Loucy (cell line): ENCODE measurements around the gene TMEM14A.
"Not testable (repeated sequence)": the region's sequence is repeated elsewhere in the genome, so short reads cannot be mapped to it uniquely, and the experiment has no call there.

Experiments
- H2AFZ ChIP-seq: fragments of 200-600 bp; sonication (generic); 2 replicates; pipeline ENCODE4 v1.6.0; 2016; ENCODE audit warnings: antibody characterized with exemption, mild to moderate bottlenecking, low read length, moderate library complexity
- H3F3A ChIP-seq: fragments of 200-600 bp; 2 replicates; pipeline ENCODE4 v1.6.0; 2016; ENCODE audit warnings: antibody characterized with exemption, low read depth, mild to moderate bottlenecking
- H3K27me3 ChIP-seq: fragments of 200-600 bp; sonication (generic); 2 replicates; pipeline ENCODE4 v1.6.1; 2014; ENCODE audit warnings: low read length, mild to moderate bottlenecking; ENCODE audit not compliant: insufficient read depth, poor library complexity, severe bottlenecking
- H3K36me3 ChIP-seq: fragments of 200-600 bp; sonication (generic); 2 replicates; pipeline ENCODE4 v1.6.1; 2016; ENCODE audit warnings: low read length; ENCODE audit not compliant: insufficient read depth
- H3K4me1 ChIP-seq: fragments of 200-600 bp; sonication (generic); 2 replicates; pipeline ENCODE4 v1.5.1; 2014; ENCODE audit warnings: low read length, mild to moderate bottlenecking; ENCODE audit not compliant: insufficient read depth, poor library complexity, severe bottlenecking
- H3K4me2 ChIP-seq: fragments of 200-600 bp; sonication (generic); 2 replicates; pipeline ENCODE4 v1.6.0; 2014; ENCODE audit warnings: antibody characterized with exemption, low read length, low read depth, mild to moderate bottlenecking; ENCODE audit not compliant: poor library complexity, severe bottlenecking
- H3K4me3 ChIP-seq: fragments of 200-600 bp; sonication (generic); 2 replicates; pipeline ENCODE4 v1.5.1; 2014; ENCODE audit warnings: low read length, mild to moderate bottlenecking, mixed read lengths; ENCODE audit not compliant: poor library complexity, severe bottlenecking
- H3K79me2 ChIP-seq: fragments of 200-600 bp; sonication (generic); 2 replicates; pipeline ENCODE4 v1.6.1; 2014; ENCODE audit warnings: low read length; ENCODE audit not compliant: insufficient read depth
- H3K9ac ChIP-seq: fragments of 200-600 bp; sonication (generic); 2 replicates; pipeline ENCODE4 v1.6.0; 2014; ENCODE audit warnings: mild to moderate bottlenecking, low read depth, low read length, moderate library complexity; ENCODE audit not compliant: poor library complexity, severe bottlenecking
- H3K9me2 ChIP-seq: fragments of 200-600 bp; sonication (generic); replicated peaks from 2 replicates; pipeline ENCODE4 v1.6.1; 2016; ENCODE audit warnings: low read depth, low read length, mixed read lengths
- H3K9me3 ChIP-seq: fragments of 200-600 bp; sonication (generic); 2 replicates; pipeline ENCODE4 v1.6.1; 2014; ENCODE audit warnings: mild to moderate bottlenecking, antibody characterized with exemption, low read length, low read depth; ENCODE audit not compliant: insufficient read depth
- H4K20me1 ChIP-seq: fragments of 200-600 bp; sonication (generic); 2 replicates; pipeline ENCODE4 v1.6.0; 2014; ENCODE audit warnings: antibody characterized with exemption, low read length, mild to moderate bottlenecking; ENCODE audit not compliant: insufficient read depth, poor library complexity, severe bottlenecking
- EZH2phosphoT487 ChIP-seq: fragments of 200-600 bp; IDR thresholded peaks from 2 replicates; pipeline ENCODE4 v1.6.1; 2018; ENCODE audit warnings: antibody characterized with exemption, mild to moderate bottlenecking, moderate library complexity, borderline replicate concordance
- TF ChIP-seq, protein P1 (sequence below): fragments of 200-600 bp; sonication (generic); conservative IDR thresholded peaks from 2 replicates; pipeline ENCODE4 v1.5.1; 2014; ENCODE audit warnings: mild to moderate bottlenecking, antibody characterized with exemption, low read length

TMEM14A gene

GRCh38 chr6:52654592-52654991 is 16.3 kb upstream of the TMEM14A start:
- TF ChIP-seq EZH2phosphoT487, result no peak
- TF ChIP-seq, protein P1, sequence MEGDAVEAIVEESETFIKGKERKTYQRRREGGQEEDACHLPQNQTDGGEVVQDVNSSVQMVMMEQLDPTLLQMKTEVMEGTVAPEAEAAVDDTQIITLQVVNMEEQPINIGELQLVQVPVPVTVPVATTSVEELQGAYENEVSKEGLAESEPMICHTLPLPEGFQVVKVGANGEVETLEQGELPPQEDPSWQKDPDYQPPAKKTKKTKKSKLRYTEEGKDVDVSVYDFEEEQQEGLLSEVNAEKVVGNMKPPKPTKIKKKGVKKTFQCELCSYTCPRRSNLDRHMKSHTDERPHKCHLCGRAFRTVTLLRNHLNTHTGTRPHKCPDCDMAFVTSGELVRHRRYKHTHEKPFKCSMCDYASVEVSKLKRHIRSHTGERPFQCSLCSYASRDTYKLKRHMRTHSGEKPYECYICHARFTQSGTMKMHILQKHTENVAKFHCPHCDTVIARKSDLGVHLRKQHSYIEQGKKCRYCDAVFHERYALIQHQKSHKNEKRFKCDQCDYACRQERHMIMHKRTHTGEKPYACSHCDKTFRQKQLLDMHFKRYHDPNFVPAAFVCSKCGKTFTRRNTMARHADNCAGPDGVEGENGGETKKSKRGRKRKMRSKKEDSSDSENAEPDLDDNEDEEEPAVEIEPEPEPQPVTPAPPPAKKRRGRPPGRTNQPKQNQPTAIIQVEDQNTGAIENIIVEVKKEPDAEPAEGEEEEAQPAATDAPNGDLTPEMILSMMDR, result no peak
- H3K27me3 ChIP-seq, result no peaks in the 10 kb centered on the region
- no peaks in the 10 kb centered on the region for H3K36me3 ChIP-seq
- peaks cover 6% of the 10 kb centered on the region for H3K4me1 ChIP-seq
- H3F3A ChIP-seq, result no peaks in the 10 kb centered on the region
- H4K20me1 ChIP-seq, result no peaks in the 10 kb centered on the region
- H3K4me3 ChIP-seq, result no peak overlapping the region
- no peaks in the 10 kb centered on the region for H3K9me2 ChIP-seq
- H3K79me2 ChIP-seq, result no peaks in the 10 kb centered on the region
- H2AFZ ChIP-seq, result no peak overlapping the region
- no peak overlapping the region for H3K4me2 ChIP-seq
- H3K9ac ChIP-seq, result no peak overlapping the region
- H3K9me3 ChIP-seq, result no peaks in the 10 kb centered on the region

- H3F3A ChIP-seq, H3K36me3 ChIP-seq, H4K20me1 ChIP-seq, H3K9me2 ChIP-seq, H3K9ac ChIP-seq, H3K4me3 ChIP-seq, H3K9me3 ChIP-seq, H3K79me2 ChIP-seq, H3K4me2 ChIP-seq, H3K27me3 ChIP-seq, H2AFZ ChIP-seq: not testable (repeated sequence)
- peaks cover 11% of the 10 kb centered on the region for H3K4me1 ChIP-seq
Observed at GRCh38 chr6:52655941-52656340, 15.0 kb upstream of the TMEM14A start.

GRCh38 chr6:52657870-52658269 is 13.0 kb upstream of the TMEM14A start:
- Histone ChIP-seq H3K79me2 (no peaks in the 10 kb centered on the region), H2AFZ (no peak overlapping the region), H3K27me3 (no peaks in the 10 kb centered on the region), H3K9me3 (no peaks in the 10 kb centered on the region), H3K9ac (no peak overlapping the region), H3K9me2 (no peaks in the 10 kb centered on the region), H3K4me2 (no peak overlapping the region), H3K36me3 (no peaks in the 10 kb centered on the region), H3K4me1 (peaks cover 10% of the 10 kb centered on the region), H3F3A (no peaks in the 10 kb centered on the region), H3K4me3 (no peak overlapping the region), H4K20me1 (no peaks in the 10 kb centered on the region)
- TF ChIP-seq, protein P1, result no peak
- TF ChIP-seq EZH2phosphoT487, result no peak

DNA sequence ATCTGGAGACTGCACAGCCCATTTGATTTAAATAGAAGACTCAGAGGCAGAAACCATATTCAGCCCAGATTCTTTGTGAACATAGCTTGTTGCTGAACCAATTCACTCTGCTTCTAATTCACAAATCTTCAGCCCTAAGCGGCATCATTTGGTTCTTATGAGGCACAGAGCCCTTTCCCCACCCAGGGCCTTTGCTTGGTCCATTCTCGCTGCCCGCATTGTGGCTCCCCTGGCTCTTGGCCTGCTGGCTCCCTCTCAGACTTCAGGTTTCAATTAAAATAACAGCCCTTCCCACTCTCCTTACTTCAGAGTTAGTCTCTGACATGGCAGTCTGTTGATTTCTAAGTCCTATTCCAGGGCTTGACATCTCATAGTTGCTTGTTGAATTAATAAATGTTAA is 9.4 kb upstream of the TMEM14A start:
- TF ChIP-seq, protein P1, result no peak
- TF ChIP-seq EZH2phosphoT487, result no peak
- no peak overlapping the region for H3K4me3 ChIP-seq
- peaks cover 23% of the 10 kb centered on the region for H3K79me2 ChIP-seq
- no peaks in the 10 kb centered on the region for H4K20me1 ChIP-seq
- no peaks in the 10 kb centered on the region for H3K36me3 ChIP-seq
- H3K4me1 ChIP-seq, result peaks cover 37% of the 10 kb centered on the region
- H3F3A ChIP-seq, result no peaks in the 10 kb centered on the region
- no peak overlapping the region for H3K9ac ChIP-seq
- no peak overlapping the region for H3K4me2 ChIP-seq
- H2AFZ ChIP-seq, result peak overlapping the region; percentile 47; the same call in 1 of the 2 replicates
- no peaks in the 10 kb centered on the region for H3K9me3 ChIP-seq
- H3K9me2 ChIP-seq, result no peaks in the 10 kb centered on the region
- no peaks in the 10 kb centered on the region for H3K27me3 ChIP-seq
